Measurements from ENCODE around the gene SLC27A4. TPM values are rescaled to one million over a fixed set of nuclear protein-coding genes. Genes with fewer than 3 reads are reported as not detected.

Gene SLC27A4
- total and polyA plus RNA-seq, 2 of the 13 experiments (the other 11 are each of a cell fraction or from before 2014, with no cell fraction given), result 10.6 to 18.8 TPM

DNA sequence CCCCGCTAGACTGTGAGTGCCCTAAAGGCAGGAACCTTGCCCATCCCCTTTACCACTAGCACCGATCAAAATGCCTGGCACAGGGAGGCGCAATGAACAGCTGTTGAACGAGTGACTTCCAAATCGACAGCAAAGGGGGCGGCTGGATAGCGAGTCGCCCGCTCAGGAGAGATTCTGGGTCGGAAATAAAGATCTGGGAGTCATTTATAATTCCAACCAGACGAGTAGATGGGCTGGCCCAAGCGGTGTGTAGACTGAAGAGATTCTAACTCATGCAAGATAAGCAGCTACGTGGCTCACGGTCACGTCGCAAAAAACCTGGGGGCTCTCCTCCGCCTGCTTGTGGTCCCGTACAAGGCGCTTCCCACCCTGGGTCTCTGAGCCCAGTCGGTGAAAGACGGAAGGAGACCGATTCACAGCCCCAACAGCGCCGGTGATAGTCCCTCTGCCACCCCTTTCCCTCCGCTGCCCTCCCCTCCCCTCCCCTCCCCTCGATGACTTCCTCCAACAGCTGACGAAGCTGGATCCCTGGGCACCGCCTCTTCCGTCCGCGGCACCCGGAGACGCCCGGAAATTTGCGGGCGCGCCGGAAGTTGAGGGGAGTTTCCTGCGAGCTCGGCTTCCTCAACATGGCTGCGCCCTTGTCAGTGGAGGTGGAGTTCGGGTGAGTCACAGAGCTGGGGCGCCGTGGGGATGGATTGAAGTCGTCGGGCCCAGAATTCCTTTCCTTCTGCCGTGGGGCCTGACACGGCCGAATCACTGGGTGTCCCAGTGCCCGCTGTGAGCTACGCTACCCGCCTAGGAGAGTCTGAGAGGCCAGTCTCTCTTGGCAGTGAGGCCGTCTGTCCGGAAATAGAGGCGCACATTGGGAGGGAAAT, 30.7 kb downstream of the SLC27A4 start, which contains the start of gene URM1 (continued):
- TF ChIP-seq, protein P1, sequence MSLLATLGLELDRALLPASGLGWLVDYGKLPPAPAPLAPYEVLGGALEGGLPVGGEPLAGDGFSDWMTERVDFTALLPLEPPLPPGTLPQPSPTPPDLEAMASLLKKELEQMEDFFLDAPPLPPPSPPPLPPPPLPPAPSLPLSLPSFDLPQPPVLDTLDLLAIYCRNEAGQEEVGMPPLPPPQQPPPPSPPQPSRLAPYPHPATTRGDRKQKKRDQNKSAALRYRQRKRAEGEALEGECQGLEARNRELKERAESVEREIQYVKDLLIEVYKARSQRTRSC (CRISPR knock-in tag; IDR thresholded peaks at IDR 0.05; ENCODE audit: low read depth), result no peak
- TF ChIP-seq KDM1A (CRISPR knock-in tag; IDR thresholded peaks at IDR 0.05) (no peak), ZNF101 (CRISPR knock-in tag; IDR thresholded peaks at IDR 0.05; ENCODE audit: borderline replicate concordance, low read depth) (no peak), ZNF34 (CRISPR knock-in tag; IDR thresholded peaks at IDR 0.05; ENCODE audit: borderline replicate concordance) (no peak), SNRNP70 (IDR thresholded peaks at IDR 0.05; ENCODE audit: low read depth, low read length) (no peak), FOXK1 (CRISPR knock-in tag; IDR thresholded peaks at IDR 0.05; ENCODE audit: borderline replicate concordance, low read depth) (peak; percentile 48; the same call in 1 of the 2 replicates), PHF8 (CRISPR knock-in tag; IDR thresholded peaks at IDR 0.05) (peak; percentile 76), ZFYVE20 (CRISPR knock-in tag; IDR thresholded peaks at IDR 0.05; ENCODE audit: borderline replicate concordance, low read depth) (no peak), PHF20 (CRISPR knock-in tag; IDR thresholded peaks at IDR 0.05) (peak; percentile 96), HOXD1 (CRISPR knock-in tag; IDR thresholded peaks at IDR 0.05) (no peak), KLF13 (CRISPR knock-in tag; IDR thresholded peaks at IDR 0.05) (no peak), AGO2 (optimal IDR thresholded peaks at IDR 0.05; ENCODE audit: low read depth, low read length) (peak; percentile 55), ZNF143 (CRISPR knock-in tag; IDR thresholded peaks at IDR 0.05) (no peak; the same call in 1 of the 2 replicates), ZNF775 (CRISPR knock-in tag; IDR thresholded peaks at IDR 0.05; ENCODE audit: borderline replicate concordance) (no peak), ZNF33A (CRISPR knock-in tag; IDR thresholded peaks at IDR 0.05; ENCODE audit: borderline replicate concordance) (no peak)
- TF ChIP-seq, protein P2, sequence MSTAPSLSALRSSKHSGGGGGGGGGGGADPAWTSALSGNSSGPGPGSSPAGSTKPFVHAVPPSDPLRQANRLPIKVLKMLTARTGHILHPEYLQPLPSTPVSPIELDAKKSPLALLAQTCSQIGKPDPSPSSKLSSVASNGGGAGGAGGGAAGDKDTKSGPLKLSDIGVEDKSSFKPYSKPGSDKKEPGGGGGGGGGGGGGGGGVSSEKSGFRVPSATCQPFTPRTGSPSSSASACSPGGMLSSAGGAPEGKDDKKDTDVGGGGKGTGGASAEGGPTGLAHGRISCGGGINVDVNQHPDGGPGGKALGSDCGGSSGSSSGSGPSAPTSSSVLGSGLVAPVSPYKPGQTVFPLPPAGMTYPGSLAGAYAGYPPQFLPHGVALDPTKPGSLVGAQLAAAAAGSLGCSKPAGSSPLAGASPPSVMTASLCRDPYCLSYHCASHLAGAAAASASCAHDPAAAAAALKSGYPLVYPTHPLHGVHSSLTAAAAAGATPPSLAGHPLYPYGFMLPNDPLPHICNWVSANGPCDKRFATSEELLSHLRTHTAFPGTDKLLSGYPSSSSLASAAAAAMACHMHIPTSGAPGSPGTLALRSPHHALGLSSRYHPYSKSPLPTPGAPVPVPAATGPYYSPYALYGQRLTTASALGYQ (CRISPR knock-in tag; IDR thresholded peaks at IDR 0.05), result no peak
- TF ChIP-seq, protein P3, sequence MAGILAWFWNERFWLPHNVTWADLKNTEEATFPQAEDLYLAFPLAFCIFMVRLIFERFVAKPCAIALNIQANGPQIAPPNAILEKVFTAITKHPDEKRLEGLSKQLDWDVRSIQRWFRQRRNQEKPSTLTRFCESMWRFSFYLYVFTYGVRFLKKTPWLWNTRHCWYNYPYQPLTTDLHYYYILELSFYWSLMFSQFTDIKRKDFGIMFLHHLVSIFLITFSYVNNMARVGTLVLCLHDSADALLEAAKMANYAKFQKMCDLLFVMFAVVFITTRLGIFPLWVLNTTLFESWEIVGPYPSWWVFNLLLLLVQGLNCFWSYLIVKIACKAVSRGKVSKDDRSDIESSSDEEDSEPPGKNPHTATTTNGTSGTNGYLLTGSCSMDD (CRISPR knock-in tag; IDR thresholded peaks at IDR 0.05), result no peak
- TF ChIP-seq, protein P4, sequence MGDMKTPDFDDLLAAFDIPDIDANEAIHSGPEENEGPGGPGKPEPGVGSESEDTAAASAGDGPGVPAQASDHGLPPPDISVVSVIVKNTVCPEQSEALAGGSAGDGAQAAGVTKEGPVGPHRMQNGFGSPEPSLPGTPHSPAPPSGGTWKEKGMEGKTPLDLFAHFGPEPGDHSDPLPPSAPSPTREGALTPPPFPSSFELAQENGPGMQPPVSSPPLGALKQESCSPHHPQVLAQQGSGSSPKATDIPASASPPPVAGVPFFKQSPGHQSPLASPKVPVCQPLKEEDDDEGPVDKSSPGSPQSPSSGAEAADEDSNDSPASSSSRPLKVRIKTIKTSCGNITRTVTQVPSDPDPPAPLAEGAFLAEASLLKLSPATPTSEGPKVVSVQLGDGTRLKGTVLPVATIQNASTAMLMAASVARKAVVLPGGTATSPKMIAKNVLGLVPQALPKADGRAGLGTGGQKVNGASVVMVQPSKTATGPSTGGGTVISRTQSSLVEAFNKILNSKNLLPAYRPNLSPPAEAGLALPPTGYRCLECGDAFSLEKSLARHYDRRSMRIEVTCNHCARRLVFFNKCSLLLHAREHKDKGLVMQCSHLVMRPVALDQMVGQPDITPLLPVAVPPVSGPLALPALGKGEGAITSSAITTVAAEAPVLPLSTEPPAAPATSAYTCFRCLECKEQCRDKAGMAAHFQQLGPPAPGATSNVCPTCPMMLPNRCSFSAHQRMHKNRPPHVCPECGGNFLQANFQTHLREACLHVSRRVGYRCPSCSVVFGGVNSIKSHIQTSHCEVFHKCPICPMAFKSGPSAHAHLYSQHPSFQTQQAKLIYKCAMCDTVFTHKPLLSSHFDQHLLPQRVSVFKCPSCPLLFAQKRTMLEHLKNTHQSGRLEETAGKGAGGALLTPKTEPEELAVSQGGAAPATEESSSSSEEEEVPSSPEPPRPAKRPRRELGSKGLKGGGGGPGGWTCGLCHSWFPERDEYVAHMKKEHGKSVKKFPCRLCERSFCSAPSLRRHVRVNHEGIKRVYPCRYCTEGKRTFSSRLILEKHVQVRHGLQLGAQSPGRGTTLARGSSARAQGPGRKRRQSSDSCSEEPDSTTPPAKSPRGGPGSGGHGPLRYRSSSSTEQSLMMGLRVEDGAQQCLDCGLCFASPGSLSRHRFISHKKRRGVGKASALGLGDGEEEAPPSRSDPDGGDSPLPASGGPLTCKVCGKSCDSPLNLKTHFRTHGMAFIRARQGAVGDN (CRISPR knock-in tag; IDR thresholded peaks at IDR 0.05), result peak; percentile 78
- TF ChIP-seq, protein P5, sequence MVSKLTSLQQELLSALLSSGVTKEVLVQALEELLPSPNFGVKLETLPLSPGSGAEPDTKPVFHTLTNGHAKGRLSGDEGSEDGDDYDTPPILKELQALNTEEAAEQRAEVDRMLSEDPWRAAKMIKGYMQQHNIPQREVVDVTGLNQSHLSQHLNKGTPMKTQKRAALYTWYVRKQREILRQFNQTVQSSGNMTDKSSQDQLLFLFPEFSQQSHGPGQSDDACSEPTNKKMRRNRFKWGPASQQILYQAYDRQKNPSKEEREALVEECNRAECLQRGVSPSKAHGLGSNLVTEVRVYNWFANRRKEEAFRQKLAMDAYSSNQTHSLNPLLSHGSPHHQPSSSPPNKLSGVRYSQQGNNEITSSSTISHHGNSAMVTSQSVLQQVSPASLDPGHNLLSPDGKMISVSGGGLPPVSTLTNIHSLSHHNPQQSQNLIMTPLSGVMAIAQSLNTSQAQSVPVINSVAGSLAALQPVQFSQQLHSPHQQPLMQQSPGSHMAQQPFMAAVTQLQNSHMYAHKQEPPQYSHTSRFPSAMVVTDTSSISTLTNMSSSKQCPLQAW (CRISPR knock-in tag; IDR thresholded peaks at IDR 0.05), result peak; percentile 78
